ENCODE results near the gene PDE1A.

PDE1A gene

DNA sequence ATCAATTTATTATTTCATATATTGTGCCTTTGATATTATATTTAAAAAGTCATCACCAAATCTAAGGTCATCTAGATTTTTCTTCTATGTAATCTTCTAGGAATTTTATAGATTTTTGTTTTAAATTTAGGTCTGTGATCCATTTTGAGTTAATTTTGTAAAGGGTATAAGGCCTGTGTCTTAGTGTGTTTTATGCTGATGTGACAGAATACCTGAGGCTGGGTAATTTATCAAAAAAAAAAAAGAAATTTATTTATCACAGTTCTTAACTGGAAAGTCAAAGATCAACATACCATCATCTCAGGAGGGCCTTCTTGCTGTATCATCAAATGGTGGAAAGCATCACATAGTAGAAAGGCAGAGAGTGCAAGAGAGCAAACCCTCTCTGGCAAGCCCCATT, 216.2 kb downstream of the PDE1A start:
- TF ChIP-seq, protein P1, sequence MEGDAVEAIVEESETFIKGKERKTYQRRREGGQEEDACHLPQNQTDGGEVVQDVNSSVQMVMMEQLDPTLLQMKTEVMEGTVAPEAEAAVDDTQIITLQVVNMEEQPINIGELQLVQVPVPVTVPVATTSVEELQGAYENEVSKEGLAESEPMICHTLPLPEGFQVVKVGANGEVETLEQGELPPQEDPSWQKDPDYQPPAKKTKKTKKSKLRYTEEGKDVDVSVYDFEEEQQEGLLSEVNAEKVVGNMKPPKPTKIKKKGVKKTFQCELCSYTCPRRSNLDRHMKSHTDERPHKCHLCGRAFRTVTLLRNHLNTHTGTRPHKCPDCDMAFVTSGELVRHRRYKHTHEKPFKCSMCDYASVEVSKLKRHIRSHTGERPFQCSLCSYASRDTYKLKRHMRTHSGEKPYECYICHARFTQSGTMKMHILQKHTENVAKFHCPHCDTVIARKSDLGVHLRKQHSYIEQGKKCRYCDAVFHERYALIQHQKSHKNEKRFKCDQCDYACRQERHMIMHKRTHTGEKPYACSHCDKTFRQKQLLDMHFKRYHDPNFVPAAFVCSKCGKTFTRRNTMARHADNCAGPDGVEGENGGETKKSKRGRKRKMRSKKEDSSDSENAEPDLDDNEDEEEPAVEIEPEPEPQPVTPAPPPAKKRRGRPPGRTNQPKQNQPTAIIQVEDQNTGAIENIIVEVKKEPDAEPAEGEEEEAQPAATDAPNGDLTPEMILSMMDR (IDR thresholded peaks at IDR 0.05; ENCODE audit: control insufficient read depth, extremely low read depth, insufficient read depth) = no peak
- no peak overlapping the region for H3K4me3 ChIP-seq (ENCODE audit: low read depth, low read length)
- DNase-seq (ENCODE audit: low read depth) = no peak

DNA sequence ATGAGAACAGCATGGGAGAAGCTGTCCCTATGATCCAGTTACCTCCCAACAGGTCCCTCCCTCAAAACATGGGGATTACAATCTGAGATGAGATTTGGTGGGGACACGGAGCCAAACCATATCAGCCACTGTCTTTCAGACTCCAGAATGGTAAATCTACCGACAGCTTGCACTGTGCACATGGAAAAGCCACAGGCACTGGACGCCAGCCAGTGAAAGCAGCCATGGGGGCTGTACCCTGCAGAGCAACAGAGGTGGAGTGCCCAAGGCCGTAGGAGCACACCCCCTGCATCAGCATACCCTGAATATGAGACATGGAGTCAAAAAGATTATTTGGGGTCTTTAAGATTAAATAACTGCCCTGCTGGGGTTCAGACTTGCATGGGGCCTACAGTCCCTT, 218.4 kb downstream of the PDE1A start:
- no peak overlapping the region for H3K4me3 ChIP-seq (ENCODE audit: low read depth, low read length)
- TF ChIP-seq, protein P1 (IDR thresholded peaks at IDR 0.05; ENCODE audit: control insufficient read depth, extremely low read depth, insufficient read depth) = no peak
- no peak for DNase-seq (ENCODE audit: low read depth)

DNA sequence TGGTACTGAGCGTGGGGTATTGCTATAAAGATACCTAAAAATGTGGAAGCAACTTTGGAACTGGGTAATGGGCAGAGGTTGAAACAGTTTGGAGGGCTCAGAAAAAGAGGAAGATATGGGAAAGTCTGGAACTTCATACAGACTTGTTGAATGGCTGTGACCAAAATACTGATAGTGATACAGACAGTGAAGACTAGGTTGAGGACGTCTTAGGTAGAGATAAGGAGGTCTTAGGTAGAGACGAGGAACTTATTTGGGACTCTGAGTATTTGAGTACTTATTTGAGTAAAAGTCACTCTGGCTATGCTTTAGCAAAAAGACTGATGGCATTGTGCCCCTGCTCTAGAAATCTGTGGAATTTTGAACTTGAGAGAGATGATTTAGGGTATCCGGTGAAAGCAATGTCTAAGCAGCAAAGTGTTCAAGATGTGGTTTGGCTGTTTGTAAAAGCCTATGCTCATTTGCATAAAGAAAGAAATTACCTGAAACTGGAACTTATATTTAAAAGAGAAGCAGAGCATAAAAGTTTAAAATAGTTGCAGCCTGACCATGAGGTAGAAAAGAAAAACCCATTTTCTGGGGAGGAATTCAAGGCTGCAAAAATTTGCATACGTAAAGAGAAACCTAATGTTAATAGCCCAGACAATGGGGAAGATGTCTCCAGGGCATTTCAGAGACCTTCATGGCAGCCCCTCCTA, 219.6 kb downstream of the PDE1A start:
- TF ChIP-seq, protein P1 (IDR thresholded peaks at IDR 0.05; ENCODE audit: control insufficient read depth, extremely low read depth, insufficient read depth) = no peak
- DNase-seq (ENCODE audit: low read depth) = no peak
- H3K4me3 ChIP-seq (ENCODE audit: low read depth, low read length) = no peak overlapping the region

DNA sequence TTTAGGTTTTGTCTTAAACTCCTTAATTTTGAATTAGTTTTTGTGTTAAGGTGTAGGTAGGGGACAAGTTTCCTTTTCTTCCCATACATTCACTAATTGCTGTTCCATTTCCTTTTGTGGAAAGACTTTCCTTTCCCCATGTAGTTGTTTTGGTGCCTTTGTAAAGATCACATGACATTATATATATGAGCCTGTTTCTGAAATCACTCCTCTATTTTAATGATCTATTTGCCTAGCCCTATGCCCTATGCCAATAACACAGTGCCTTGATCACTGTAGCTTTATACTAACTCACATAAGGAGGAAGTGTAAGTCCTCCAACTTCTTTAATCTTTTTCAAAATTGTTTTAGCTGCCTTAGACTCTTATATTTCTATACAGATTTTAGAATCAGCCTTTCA, 229.3 kb downstream of the PDE1A start:
- H3K4me3 ChIP-seq (ENCODE audit: low read depth, low read length) = no peak overlapping the region
- DNase-seq (ENCODE audit: low read depth) = no peak
- TF ChIP-seq, protein P1 (IDR thresholded peaks at IDR 0.05; ENCODE audit: control insufficient read depth, extremely low read depth, insufficient read depth) = no peak

DNA sequence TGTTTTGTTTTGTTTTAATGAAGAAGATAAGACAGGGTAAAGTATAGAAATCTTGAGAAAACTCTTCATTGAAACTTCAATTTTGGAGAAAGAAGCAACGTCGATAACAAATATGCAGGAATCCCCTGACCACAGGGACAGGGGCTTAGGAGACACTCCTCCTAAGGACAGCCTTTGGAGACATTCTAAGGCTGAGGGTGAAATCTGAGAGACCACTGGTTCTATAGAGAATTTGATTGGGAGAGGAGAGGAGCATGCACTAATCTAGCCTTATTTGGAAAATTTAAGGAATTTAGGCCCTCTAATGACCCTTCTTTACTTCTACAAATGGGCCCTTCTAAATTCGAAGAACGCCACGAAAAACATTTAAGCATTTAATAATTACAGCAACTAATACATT, 233.5 kb downstream of the PDE1A start:
- TF ChIP-seq, protein P1 (IDR thresholded peaks at IDR 0.05; ENCODE audit: control insufficient read depth, extremely low read depth, insufficient read depth) = no peak
- DNase-seq (ENCODE audit: low read depth) = no peak
- H3K4me3 ChIP-seq (ENCODE audit: low read depth, low read length) = no peak overlapping the region

DNA sequence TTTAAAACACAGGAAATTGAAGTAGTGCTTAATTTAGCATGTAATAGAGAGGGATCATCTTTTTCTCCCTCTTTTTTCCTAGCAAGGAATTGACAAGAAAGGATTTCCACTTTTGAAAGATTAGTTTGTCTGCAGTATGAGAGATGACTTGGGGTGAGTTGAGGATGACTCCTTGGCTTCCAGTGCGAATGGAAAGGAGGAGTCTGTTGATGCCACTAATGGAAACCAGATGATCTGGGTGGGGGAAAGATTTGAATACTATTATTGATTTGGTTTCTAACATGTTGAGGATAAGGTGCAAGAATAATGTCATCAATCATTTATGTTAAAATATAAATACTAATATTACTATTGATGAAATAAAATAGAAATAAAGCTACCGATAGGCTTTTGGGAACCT, 235.8 kb downstream of the PDE1A start:
- DNase-seq (ENCODE audit: low read depth) = no peak
- TF ChIP-seq, protein P1 (IDR thresholded peaks at IDR 0.05; ENCODE audit: control insufficient read depth, extremely low read depth, insufficient read depth) = no peak

DNA sequence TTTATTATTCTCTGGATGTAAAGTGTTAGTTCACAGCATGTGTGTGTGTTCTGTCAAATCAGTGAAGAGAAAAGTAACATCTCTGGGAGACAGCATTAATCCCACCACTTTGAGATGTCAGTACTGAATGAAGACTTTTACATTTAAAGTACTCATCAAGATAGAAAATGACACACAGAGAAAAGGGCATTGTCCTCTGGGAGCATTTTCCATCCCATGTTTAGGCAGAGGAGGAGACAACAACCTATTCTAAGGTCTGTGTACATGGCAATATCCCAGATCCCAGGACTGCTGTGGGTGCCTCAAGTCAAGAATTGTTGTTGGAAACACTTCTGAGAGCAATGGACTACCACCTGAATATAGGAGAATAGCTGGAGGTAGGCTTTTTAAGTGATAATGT, 239.7 kb downstream of the PDE1A start:
- DNase-seq (ENCODE audit: low read depth) = no peak
- H3K4me3 ChIP-seq (ENCODE audit: low read depth, low read length) = no peak overlapping the region
- TF ChIP-seq, protein P1 (IDR thresholded peaks at IDR 0.05; ENCODE audit: control insufficient read depth, extremely low read depth, insufficient read depth) = no peak

More for the DNA sequence above, 235.8 kb downstream of the PDE1A start:
- no peak overlapping the region for H3K4me3 ChIP-seq (ENCODE audit: low read depth, low read length)

Data from LNCaP clone FGC (cell line).